ENCODE measurements around the gene CYFIP1.
A peak's percentile ranks its signal among the peaks of the same experiment; 100 is the strongest.

Gene CYFIP1

DNA sequence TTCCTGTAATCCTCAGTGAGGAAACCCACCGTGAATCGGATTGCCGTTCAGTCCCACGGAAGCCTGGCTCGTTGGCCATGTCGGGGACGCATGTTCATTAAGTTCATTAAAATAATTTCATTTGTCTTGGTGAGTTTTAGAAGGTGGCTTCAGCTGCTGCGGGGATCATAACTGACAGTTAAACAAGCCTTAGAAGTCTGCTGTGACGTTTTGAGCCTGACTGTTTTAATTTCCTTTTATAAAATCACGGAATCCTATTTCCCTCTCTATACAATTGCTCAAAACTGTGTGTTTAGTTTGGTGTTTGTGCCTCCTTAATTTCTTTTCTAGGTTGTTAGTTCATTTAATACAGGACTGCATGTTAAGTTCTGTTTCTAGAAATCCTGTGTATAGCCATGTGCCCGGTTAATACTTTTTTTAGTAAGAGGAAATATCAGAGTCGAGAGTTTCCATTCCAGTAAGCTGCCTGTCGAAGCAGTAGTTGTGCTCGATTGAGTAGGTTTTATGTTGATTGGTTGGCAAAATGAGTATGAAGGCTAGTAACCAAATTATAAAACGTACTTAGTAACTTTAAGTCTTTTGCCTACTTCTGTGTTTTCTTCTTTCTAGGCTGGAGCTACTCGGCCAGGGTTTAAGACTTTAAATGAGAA is 141.0 kb downstream of the CYFIP1 start:
- no peak for TF ChIP-seq ZFX (IDR thresholded peaks at IDR 0.05; ENCODE audit: borderline replicate concordance)
- TF ChIP-seq, protein P1, sequence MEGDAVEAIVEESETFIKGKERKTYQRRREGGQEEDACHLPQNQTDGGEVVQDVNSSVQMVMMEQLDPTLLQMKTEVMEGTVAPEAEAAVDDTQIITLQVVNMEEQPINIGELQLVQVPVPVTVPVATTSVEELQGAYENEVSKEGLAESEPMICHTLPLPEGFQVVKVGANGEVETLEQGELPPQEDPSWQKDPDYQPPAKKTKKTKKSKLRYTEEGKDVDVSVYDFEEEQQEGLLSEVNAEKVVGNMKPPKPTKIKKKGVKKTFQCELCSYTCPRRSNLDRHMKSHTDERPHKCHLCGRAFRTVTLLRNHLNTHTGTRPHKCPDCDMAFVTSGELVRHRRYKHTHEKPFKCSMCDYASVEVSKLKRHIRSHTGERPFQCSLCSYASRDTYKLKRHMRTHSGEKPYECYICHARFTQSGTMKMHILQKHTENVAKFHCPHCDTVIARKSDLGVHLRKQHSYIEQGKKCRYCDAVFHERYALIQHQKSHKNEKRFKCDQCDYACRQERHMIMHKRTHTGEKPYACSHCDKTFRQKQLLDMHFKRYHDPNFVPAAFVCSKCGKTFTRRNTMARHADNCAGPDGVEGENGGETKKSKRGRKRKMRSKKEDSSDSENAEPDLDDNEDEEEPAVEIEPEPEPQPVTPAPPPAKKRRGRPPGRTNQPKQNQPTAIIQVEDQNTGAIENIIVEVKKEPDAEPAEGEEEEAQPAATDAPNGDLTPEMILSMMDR (IDR thresholded peaks at IDR 0.05): no peak
- H3K27ac ChIP-seq: peak overlapping the region; percentile 98

DNA sequence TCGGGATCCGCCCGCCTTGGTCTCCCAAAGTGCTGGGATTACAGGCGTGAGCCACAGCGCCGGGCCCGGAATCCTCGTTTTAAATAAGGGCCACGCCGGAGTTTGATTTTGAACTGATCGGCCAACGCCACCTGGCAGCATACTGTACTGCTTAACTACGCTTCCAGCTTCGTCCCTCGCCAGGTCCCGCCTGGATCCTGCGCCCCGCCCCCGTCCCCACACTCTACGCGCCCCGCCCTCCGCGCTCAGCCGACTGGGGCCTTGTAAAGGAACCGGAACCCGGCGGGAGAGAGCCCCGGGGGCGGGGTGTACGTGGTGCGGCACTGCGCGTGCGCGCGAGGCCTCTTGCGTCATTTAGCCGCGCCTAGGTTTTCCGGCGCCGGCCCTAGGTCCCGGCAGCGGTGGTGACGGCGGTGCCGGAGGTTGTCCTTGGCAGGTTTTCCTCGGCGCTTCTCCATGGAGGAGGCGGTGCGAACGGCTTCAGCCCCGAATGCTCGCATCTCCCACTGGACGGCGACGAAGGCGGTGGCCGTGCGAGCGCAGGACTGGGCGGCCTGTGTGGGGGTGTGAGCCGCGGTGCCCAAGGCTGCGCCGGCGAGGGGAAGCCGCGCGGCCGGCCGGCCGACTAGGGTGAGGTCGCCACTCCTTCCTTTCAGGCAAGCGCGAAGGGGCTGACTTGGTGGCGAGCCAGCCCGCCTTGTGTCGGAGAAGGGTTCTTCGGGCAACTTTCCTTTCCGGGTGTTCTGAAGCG is 141.7 kb downstream of the CYFIP1 start, which contains the start of gene NIPA2:
Gene NIPA2 (plus strand): TSS at position 375 of the 751 bp plus-strand sequence. CDS start 13,066 bp downstream, outside the sequence.
- TF ChIP-seq, protein P1 (IDR thresholded peaks at IDR 0.05): 0 out of 2 replicates have a peak, but pooled peaks have one; percentile 3
- no peak for TF ChIP-seq ZFX (IDR thresholded peaks at IDR 0.05; ENCODE audit: borderline replicate concordance)
- H3K27ac ChIP-seq: peak within 1 kb of the TSS; percentile 98

DNA sequence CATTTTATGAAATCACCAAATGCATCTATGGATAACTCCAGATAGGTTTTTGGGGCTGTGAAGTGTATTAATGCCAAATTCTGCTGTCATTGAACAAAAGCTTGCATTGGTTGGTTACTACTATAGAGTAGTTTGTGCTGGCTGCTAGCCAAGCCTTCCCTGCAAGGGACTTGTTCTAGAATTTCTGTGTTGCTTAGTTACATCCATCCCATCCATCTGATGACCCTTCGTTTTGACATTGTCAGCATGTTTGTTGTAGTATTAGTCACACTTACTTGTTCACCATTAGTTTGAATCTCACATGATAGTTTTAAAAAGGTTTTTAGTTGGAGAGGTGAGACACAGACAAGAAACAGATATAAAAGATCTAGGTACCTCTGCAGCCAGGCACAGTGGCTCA is 148.7 kb downstream of the CYFIP1 start:
- TF ChIP-seq, protein P1 (IDR thresholded peaks at IDR 0.05): no peak
- no peak for TF ChIP-seq ZFX (IDR thresholded peaks at IDR 0.05; ENCODE audit: borderline replicate concordance)
- H3K27ac ChIP-seq: no peak overlapping the region

DNA sequence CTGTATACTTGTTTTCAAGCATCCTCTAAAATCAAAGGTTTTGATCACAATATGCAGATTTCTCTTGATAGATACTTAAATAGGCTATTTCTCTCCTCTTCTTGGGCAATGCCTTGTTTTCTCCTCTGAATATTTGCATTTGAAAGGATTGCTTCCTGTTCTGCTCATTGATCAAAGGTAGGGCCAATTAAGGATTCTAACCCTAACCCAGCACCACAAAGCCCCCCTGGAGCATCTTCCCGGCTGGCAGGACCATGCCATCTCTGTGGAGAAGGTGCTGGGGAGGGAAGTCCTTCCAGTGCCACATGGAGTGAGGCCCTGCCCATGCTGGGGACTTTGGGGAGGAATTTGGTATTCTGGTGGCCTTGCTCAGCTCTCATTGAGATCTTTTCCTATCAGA is 153.0 kb downstream of the CYFIP1 start:
- no peak for TF ChIP-seq ZFX (IDR thresholded peaks at IDR 0.05; ENCODE audit: borderline replicate concordance)
- TF ChIP-seq, protein P1 (IDR thresholded peaks at IDR 0.05): no peak
- H3K27ac ChIP-seq: no peak overlapping the region

DNA sequence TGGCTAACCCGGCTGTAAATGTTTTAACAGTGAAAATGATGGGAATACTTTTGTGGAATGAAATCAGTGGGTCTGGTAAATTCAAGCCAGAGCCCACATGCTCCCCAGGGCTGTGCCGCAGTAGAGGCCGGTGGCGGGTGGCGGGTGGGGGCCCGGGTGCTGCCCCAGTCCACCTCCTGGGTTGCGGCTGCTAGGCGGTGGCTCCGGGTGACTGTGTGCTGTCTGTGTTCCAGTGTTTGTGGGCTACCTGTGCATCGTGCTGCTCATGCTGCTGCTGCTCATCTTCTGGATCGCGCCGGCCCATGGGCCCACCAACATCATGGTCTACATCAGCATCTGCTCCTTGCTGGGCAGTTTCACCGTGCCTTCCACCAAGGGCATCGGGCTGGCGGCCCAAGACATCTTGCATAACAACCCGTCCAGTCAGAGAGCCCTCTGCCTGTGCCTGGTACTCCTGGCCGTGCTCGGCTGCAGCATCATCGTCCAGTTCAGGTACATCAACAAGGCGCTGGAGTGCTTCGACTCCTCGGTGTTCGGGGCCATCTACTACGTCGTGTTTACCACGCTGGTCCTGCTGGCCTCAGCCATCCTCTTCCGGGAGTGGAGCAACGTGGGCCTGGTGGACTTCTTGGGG is 156.6 kb downstream of the CYFIP1 start:
- TF ChIP-seq, protein P1 (IDR thresholded peaks at IDR 0.05): no peak
- TF ChIP-seq ZFX (IDR thresholded peaks at IDR 0.05; ENCODE audit: borderline replicate concordance): no peak
- no peak overlapping the region for H3K27ac ChIP-seq

DNA sequence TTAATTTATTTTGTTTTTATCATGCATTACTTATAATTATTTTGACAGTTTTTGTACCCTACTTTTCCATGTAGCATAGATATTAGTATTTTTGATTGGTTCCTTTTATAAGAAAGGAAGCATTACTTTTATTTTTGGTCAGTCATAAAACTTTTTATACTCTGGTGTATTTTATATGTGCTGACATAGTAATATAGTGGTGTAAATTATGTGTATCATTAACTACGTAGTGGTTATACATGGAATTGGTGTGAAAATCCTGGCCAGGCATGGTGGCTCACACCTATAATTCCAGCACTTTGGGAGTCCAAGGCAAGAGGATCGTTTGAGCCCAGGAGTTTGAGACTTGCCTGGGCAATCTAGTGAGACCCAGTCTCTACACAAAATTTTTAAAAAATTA is 160.5 kb downstream of the CYFIP1 start:
- no peak overlapping the region for H3K27ac ChIP-seq

More for the DNA sequence above, 160.5 kb downstream of the CYFIP1 start:
- no peak for TF ChIP-seq ZFX (IDR thresholded peaks at IDR 0.05; ENCODE audit: borderline replicate concordance)
- TF ChIP-seq, protein P1 (IDR thresholded peaks at IDR 0.05): no peak

All from 22Rv1 (cell line).